ENCODE results near the gene FRAS1.
A peak's percentile ranks its signal among the peaks of the same experiment; 100 is the strongest.

The FRAS1 gene

DNA sequence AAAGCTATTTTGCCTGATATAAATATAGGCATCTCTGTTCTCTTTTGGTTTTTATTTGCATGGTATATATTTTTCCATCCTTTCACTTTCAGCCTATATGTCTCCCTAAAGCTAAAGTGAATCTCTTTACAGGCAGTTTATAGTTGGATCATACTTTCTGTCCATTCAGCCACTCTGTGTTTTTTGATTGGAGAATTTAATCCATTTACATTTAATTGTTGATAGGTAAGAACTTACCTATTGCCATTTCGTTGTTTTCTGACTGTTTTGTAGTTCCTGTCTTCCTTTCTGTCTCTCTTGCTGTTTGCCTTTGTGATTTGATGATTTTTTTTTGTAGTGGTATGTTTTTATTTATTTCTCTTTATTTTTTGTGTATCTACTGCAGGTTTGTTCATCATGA, 338.5 kb downstream of the FRAS1 start:
- H3K4me3 ChIP-seq (ENCODE audit: low read depth, low read length), result no peak overlapping the region
- no peak for DNase-seq (ENCODE audit: low read depth)
- TF ChIP-seq, protein P1, sequence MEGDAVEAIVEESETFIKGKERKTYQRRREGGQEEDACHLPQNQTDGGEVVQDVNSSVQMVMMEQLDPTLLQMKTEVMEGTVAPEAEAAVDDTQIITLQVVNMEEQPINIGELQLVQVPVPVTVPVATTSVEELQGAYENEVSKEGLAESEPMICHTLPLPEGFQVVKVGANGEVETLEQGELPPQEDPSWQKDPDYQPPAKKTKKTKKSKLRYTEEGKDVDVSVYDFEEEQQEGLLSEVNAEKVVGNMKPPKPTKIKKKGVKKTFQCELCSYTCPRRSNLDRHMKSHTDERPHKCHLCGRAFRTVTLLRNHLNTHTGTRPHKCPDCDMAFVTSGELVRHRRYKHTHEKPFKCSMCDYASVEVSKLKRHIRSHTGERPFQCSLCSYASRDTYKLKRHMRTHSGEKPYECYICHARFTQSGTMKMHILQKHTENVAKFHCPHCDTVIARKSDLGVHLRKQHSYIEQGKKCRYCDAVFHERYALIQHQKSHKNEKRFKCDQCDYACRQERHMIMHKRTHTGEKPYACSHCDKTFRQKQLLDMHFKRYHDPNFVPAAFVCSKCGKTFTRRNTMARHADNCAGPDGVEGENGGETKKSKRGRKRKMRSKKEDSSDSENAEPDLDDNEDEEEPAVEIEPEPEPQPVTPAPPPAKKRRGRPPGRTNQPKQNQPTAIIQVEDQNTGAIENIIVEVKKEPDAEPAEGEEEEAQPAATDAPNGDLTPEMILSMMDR (conservative IDR thresholded peaks at IDR 0.05; ENCODE audit: low read depth, low read length), result no peak

GRCh38 chr4:78396613-78397291, 339.6 kb downstream of the FRAS1 start:
- DNase-seq (ENCODE audit: low read depth), result no peak
- no peak overlapping the region for H3K4me3 ChIP-seq (ENCODE audit: low read depth, low read length)
- TF ChIP-seq, protein P1 (conservative IDR thresholded peaks at IDR 0.05; ENCODE audit: low read depth, low read length), result no peak

GRCh38 chr4:78397292-78397630, 340.1 kb downstream of the FRAS1 start:
- DNase-seq (ENCODE audit: low read depth), result no peak
- TF ChIP-seq, protein P1 (conservative IDR thresholded peaks at IDR 0.05; ENCODE audit: low read depth, low read length), result no peak
- no peak overlapping the region for H3K4me3 ChIP-seq (ENCODE audit: low read depth, low read length)

GRCh38 chr4:78409612-78410202, 352.6 kb downstream of the FRAS1 start:
- H3K4me3 ChIP-seq (ENCODE audit: low read depth, low read length), result no peak overlapping the region
- TF ChIP-seq, protein P1 (conservative IDR thresholded peaks at IDR 0.05; ENCODE audit: low read depth, low read length), result no peak
- no peak for DNase-seq (ENCODE audit: low read depth)

GRCh38 chr4:78410225-78410624, 353.1 kb downstream of the FRAS1 start:
- DNase-seq (ENCODE audit: low read depth), result no peak
- TF ChIP-seq, protein P1 (conservative IDR thresholded peaks at IDR 0.05; ENCODE audit: low read depth, low read length), result no peak
- H3K4me3 ChIP-seq (ENCODE audit: low read depth, low read length), result no peak overlapping the region

- no peak for DNase-seq (ENCODE audit: low read depth)
- TF ChIP-seq, protein P1 (conservative IDR thresholded peaks at IDR 0.05; ENCODE audit: low read depth, low read length), result no peak
These were observed 353.6 kb downstream of the FRAS1 start for GRCh38 chr4:78410676-78411075.

DNA sequence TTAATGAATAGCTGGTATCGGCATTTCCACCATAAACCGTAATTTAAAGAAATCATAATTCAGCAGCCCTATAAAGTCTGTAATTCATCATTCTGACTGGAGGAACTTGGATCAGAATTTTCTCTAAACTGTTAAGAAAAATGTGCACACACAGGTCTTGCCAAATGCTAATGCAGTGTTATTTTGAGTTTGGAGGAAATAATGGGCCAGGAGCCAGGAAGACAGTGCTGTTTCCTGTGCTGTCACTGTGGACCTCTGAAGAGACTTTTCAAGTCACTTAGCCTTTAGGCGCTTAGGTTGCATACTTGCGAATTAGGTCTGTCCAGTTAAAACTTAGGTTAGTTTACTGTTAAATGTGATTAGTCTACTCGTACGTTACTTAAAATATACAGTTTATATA, 357.0 kb downstream of the FRAS1 start:
- H3K4me3 ChIP-seq (ENCODE audit: low read depth, low read length), result no peak overlapping the region
- TF ChIP-seq, protein P1 (conservative IDR thresholded peaks at IDR 0.05; ENCODE audit: low read depth, low read length), result no peak
- peak; percentile 15 for DNase-seq (ENCODE audit: low read depth)

More at GRCh38 chr4:78410676-78411075, 353.6 kb downstream of the FRAS1 start:
- no peak overlapping the region for H3K4me3 ChIP-seq (ENCODE audit: low read depth, low read length)

Measured in choroid plexus epithelial cell (primary cell).